HL-60 (cell line): Measurements from ENCODE around the gene AKT1S1.

Experiments used
- GABPA ChIP-seq: IDR thresholded peaks from 2 replicates; pipeline ENCODE4 v1.6.1; 2012; ENCODE audit warnings: low read depth
- POLR2AphosphoS5 ChIP-seq: IDR thresholded peaks from 2 replicates; pipeline ENCODE4 v1.6.1; 2012; ENCODE audit warnings: low read depth
- SPI1 ChIP-seq: IDR thresholded peaks from 2 replicates; pipeline ENCODE4 v1.6.1; 2012; ENCODE audit warnings: low read depth, mild to moderate bottlenecking, borderline replicate concordance
- TF ChIP-seq, protein P1 (sequence below): IDR thresholded peaks from one replicate; pipeline ENCODE4 v1.5.1; 2011; ENCODE audit warnings: low read length, control low read depth, inconsistent platforms; ENCODE audit not compliant: insufficient read depth
- TF ChIP-seq, protein P2 (sequence below): IDR thresholded peaks from 2 replicates; pipeline ENCODE4 v1.6.1; 2012; ENCODE audit warnings: low read depth; ENCODE audit not compliant: insufficient replicate concordance

DNA sequence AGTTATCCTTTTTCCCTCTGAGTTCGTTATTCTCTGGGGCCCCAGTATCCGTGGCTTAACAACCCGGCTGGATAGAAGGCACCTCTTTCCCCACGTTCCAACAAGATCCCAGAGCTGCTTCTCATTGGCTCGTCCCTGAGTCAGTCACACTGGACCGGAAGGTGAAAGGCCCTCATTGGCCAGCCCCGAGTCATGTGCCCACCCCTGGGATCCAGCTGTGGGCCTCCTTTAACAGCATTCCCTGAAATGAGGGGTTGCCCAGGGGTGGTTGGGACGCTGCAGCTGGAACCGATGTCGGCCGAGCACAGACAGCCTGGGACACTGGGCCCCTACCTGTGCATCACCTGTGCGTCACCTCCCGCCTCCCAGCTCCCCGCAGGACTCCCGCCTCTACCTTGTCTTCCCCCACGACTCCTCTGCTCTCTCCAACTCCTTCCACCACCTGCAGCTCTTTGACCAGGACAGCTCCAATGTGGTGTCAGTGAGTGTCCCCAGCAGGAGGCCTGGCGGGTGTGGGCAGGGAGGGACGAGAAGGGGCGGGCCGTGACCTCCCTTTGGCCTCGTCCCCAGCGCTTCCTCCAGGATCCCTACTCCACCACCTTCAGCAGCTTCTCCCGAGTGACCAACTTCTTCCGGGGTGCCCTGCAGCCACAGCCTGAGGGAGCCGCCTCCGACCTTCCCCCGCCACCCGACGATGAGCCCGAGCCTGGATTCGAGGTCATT, 4.7 kb upstream of the AKT1S1 start:
- TF ChIP-seq, protein P1, sequence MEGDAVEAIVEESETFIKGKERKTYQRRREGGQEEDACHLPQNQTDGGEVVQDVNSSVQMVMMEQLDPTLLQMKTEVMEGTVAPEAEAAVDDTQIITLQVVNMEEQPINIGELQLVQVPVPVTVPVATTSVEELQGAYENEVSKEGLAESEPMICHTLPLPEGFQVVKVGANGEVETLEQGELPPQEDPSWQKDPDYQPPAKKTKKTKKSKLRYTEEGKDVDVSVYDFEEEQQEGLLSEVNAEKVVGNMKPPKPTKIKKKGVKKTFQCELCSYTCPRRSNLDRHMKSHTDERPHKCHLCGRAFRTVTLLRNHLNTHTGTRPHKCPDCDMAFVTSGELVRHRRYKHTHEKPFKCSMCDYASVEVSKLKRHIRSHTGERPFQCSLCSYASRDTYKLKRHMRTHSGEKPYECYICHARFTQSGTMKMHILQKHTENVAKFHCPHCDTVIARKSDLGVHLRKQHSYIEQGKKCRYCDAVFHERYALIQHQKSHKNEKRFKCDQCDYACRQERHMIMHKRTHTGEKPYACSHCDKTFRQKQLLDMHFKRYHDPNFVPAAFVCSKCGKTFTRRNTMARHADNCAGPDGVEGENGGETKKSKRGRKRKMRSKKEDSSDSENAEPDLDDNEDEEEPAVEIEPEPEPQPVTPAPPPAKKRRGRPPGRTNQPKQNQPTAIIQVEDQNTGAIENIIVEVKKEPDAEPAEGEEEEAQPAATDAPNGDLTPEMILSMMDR = no peak
- TF ChIP-seq, protein P2, sequence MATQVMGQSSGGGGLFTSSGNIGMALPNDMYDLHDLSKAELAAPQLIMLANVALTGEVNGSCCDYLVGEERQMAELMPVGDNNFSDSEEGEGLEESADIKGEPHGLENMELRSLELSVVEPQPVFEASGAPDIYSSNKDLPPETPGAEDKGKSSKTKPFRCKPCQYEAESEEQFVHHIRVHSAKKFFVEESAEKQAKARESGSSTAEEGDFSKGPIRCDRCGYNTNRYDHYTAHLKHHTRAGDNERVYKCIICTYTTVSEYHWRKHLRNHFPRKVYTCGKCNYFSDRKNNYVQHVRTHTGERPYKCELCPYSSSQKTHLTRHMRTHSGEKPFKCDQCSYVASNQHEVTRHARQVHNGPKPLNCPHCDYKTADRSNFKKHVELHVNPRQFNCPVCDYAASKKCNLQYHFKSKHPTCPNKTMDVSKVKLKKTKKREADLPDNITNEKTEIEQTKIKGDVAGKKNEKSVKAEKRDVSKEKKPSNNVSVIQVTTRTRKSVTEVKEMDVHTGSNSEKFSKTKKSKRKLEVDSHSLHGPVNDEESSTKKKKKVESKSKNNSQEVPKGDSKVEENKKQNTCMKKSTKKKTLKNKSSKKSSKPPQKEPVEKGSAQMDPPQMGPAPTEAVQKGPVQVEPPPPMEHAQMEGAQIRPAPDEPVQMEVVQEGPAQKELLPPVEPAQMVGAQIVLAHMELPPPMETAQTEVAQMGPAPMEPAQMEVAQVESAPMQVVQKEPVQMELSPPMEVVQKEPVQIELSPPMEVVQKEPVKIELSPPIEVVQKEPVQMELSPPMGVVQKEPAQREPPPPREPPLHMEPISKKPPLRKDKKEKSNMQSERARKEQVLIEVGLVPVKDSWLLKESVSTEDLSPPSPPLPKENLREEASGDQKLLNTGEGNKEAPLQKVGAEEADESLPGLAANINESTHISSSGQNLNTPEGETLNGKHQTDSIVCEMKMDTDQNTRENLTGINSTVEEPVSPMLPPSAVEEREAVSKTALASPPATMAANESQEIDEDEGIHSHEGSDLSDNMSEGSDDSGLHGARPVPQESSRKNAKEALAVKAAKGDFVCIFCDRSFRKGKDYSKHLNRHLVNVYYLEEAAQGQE = no peak
- no peak for TF ChIP-seq POLR2AphosphoS5
- TF ChIP-seq SPI1 = no peak
- no peak for TF ChIP-seq GABPA
